HCEC 1CT (cell line): ENCODE results near the gene SERPINA12.

Experiments used
- DNase-seq: peaks from one replicate; pipeline ENCODE4 v3.0.0-alpha.2; 2017

The SERPINA12 gene

DNA sequence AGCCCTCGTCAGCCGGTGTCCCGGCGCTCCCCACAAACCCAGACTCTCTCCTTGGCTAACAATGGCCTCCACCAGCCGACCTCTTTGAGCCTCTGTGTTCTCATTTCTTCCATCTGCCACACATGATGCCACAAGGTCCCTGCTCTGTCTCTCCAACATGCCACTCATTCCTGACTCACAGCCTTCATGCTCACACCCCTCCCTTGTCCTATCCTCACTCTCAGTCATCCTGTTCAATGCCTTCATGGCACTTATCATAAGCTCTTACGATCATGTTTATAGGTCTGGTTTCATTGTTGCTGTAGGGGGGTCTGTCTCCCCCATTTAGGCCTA is 47.1 kb downstream of the SERPINA12 start:
- no peak for DNase-seq

DNA sequence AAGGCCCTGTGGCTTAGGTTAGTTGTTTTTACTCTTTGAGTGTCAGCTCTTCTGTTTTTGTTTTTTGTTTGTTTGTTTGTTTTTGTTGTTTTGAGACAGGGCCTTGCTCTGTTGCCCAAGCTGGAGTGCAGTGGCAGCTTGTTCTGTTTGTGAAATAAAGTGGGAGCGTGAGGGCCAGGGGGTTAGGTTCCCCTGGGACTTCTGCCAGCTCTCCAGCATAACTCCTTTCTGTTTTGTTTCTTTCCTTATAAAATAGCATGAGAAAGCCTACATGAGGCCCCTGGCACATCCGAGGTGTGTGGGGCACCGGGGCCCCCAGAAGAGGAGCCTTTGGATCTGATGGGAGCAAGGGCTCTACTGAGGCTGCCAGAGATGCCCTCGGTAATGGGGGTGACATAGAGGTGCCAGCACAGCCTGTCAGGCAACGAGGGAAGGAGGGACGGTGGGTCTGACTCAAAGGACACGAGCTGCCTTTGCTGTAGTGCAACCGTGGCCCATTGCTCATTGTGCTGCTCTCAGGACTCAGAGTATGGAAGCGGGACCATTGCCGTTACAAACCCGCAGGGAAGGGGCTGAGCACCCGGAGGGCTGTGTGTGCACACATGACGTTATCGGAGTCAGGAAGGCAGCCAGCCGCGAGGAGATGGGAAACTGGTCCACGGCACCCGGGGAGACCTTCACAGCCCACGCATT is 47.6 kb downstream of the SERPINA12 start:
- no peak for DNase-seq

DNA sequence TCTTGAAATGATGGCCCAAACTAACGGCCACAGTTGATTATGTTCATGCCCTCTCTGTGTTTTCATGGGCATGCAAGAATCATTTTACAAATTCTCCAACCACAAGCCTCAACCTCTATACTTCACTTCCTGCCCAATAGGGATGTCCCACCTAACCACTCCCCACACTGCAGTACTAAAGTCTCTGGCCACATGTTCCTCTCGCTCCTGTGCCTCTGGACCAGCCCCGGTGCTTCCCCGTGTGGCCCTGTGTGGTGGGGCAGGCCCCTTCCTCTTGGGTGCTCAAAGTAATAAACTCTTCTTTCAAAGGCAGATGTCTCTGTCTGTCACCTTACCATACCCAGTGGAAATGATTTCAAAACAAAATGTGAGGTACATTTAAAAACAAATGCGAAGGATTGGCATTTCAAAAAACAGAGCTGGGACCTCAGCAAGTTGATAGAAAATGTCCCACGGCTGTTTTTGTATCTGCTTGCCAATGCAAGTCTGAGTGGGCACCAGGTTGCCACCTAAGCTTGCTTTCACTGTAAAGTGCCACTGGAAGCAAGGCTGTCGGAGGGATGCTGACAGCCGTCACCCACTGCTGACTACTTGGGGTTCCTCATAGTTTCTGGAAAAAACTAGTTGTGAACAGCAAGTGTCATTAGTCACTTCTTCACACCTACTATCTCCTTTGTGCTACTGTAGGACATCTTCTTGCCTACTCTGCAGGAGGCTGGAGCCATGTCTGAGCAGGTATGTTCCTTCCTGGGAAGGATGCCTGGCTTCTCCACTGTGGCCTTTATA is 48.4 kb downstream of the SERPINA12 start:
- no peak for DNase-seq

DNA sequence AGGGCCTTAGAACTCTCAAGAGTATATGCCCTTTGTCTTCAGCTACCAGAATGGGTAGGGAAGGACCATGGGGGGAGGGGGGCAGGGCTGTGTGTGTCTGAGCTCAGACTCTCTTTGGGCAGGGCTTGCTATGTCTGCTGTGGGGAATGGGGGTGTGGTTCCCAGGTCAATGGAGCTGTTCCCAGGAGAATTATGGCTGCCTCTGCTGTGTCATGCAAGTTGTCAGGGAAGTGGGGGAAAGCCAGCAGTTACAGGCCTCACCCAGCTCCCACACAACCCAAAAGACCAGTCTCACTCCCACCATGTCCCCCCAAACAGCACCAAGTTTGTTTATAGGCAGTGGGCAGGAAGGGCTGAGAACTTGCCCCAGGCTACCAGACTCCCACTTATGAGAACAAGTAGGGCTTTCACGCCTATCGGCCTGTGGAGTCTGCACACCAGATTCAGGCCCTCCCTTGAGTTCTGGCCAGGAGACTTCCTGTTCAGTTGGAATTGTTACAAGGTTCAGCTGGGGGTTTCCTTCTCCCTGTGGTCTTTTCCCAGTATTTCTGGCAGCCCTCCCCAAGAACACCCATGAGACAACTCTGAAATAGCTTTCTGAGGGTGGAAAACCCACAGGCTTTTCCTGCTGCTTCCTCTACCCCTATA is 50.6 kb downstream of the SERPINA12 start:
- no peak for DNase-seq

DNA sequence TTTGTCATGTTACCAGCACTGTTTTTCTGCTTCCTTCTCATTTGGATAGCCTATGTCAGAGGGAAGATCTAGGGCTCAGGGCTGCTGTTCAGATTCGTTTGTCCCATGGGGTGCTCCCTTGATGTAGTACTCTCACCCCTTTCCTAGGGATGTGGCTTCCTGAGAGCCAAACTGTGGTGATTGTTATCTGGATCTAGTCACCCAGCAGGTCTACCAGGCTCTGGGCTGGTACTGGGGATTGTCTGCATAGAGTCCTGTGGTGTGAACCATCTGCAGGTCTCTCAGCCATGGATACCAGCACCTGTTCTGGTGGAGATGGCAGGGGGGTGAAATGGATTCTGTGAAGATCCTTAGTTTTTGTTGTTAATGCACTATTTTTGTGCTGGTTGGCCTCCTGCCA is 51.2 kb downstream of the SERPINA12 start:
- no peak for DNase-seq

DNA sequence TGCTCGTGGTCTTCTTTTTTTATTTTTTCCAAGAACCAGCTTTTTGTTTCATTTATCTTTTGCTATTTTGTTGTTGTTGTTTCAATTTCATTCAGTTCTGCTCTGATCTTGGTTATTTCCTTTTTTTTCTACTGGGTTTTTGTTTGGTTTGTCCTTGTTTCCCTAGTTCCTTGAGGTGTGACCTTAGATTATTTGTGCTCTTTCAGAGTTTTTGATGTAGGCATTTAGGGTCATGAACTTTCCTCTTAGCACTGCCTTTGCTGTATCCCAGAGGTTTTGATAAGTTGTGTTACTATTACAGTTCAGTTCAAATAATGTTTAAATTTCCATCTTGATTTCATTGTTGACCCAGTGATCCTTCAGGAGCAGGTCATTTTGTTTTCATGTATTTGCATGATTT is 53.3 kb downstream of the SERPINA12 start:
- no peak for DNase-seq

DNA sequence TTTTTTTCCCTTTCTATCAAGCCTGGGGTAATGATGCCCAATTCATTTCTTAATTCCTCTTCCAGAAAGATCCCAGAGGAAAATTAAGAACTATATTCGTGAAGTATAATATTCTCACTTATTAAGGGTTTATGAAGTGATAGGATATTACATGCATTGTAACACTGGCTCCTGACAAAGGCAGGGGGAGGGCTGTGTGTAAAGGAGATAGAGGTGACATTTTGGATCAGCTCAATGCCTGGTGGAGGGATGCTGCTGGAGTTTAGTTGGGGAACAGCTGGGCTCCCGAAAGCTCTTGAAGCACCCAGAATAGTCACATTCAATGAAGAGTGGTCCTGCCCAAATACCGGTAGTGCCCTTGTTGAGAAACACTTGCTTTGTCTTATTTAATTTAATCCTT is 57.4 kb downstream of the SERPINA12 start:
- DNase-seq, result no peak

DNA sequence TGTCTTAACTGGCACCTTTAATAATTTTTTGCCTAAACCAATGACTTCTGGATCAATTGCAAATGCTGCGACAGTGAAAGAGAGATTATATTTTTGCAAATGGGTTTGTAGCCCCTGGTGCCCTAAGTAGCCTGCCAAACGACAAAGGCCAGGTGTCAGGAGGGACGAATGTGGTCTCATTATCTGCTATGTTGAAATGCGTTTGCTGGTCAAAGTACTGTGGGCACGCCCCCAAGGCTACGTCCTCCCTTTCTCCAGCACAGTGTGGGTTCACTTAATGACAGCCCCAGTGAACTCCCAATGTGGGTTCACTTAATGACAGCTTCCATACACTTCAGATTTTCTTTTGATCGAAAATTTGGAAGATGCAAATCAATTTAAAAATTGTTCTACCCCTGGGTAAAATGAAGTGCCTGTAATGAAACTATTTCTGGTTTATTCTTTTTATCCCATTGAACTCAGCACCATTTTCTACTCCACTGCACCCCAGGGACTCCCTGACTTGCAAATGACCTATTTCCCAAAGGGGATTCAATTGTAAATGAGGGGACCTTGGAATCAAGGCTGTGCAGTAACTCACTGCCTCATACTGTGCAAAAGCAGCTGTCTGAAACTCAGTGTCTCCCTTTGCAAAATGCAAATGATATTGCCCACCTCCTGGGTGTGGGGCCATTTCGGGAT is 58.0 kb downstream of the SERPINA12 start:
- DNase-seq, result no peak

DNA sequence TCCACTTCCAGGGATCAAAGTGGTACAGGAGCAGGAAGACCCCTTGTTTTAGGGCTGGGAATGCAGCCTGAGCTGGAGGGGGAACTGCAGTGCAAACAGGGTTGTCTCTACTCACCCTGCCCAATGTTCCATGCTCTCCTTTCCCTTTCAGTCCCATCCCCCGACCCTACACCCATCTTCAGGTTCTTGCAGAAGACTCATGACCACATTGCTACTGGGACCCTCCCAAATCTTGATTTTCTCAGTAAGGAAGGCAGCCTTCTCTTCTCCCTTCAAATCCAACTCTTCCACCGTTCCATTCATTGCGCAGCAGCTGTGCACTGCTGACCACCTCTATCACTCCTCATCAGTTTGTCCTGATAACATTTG is 58.6 kb downstream of the SERPINA12 start:
- DNase-seq, result no peak

DNA sequence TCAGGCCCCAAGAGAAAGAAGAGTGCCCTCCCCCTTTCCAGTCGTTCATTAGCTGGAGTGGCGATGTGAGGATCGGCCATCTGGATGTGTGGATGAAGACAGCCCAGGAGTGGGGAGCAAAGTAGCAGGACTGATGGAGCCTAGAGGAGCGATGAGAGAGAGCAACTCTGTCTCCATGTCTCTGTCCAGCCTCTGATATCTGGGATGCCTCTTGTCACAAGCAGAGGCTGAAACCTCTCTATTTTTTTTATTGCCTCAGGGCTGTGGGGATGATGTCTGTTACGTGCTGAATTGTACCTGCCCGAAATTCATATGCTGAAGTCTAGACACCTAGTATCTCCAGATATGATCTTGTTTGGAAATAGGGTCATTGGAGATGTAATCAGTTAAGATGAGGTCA is 59.3 kb downstream of the SERPINA12 start:
- DNase-seq, result no peak

DNA sequence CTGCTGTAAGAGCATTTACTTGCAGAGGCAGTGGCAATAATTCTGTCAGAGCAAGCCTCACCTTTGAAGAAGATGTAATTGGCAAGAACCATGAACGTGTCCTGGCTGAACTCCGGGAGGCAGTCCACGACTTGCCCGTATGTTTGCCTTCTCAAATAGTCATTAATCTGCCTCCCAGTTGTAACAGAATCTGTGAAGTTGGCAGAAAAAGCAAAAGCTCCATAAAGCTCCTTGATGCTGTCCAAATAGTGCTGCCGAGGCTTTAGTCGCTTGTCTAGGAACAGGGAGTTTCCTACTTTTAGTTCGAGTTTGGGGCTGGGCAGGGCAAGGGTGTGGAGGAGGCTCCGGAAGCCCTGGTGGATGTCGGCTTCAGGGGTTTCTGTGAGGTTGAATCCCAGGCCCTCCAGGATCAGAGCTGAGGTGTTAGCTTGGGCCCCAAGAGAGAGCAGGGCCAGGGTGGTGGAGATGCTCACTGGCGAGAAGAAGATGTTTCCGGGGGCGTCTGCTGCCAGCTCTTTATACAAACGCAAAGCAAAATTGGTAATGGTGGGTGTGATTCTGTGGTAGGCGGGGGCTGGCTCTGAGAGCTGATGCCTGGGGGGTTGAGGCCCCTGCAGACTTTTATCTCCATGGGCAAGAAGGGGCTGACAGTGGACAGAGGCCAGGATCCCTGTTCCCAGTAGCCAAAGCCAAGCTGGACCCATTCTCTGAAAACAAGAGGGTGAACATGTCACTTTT is 61.0 kb downstream of the SERPINA12 start:
- DNase-seq, result no peak

DNA sequence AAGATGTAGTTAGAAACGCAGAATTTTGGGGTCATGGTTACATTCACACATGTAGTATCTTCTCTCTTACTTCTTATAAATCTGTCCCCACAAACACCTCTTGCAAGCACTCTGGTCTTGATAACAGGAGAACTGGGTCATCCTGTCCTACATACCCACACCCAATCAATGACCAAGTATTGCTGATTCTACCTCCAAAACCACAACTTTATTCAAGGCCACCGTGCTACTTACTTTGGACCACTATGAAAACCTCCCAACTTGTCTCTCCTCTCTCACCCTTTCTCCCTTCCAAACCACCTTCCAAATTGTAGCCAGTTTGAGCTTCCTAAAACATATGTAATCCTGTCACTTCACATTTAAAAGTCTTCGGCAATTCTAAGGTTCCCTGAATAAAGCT is 62.1 kb downstream of the SERPINA12 start:
- DNase-seq, result no peak

DNA sequence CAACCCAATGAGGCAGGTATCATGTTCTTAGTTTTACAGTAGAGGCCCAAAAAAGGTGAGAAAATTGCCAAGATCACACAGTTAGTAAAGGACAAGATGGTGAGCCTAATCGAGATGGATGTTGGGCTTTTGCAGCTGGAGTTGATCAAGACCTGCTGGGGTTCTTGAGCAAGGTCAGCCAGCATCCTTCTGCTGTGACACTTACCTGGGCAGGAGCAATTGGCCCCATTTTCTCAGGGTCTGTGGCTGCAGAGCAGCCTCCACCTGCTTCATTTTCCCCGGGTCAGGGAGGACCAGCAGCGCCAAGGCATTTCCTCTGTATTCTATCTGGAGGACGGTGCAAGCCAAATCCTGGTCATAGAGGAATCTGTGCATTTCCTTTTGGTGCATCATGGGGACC is 63.1 kb downstream of the SERPINA12 start:
- no peak for DNase-seq

DNA sequence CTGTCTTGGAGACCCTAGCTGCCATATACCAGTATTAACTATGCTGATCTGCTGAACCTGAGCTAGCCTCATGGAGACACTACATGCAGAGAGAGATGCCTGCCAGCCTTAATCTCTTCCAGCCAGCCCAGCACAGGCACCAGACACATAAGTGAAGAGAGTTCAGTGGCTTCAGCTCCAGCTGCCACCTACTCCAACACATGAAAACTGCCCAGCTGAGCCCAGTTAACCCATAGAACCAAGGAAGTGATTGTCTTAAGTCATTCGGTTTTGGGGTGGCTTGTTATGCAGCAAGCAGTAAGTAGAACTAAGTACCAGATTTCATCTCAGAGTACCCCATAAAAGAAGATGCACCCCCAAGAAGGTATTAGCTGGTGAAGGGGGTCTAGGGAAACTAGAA is 64.3 kb downstream of the SERPINA12 start:
- DNase-seq, result no peak

DNA sequence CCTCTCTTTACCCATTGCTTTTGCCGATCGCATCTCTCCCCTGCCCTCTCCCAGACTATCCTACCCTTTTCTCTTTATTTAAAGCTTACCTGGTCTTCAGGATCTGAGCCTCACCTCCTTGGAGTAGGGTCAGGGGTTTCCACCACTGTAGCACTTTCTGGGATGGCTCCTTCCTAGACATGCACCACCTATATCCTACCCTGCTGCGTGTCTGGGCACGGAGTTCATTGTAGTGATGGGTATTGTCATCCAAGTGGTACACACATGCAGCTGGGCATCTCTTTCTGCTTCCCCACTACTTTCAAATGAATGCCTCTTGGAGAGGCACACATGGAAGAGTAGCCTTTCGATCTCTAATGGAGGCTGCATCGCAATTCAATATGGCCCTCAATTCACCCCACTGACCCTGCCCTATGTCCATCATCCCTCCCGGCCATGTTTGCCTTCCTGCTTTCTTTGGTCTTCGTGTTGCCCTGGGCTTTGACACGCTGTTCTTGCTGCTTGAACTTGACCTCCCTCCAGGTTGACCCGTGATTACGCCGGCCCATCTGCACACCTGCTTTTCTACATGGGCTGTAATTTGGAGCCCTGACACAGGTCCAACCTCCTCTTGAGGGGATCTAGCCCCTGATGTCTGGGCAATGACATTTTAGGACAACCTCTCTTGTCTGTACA is 67.6 kb downstream of the SERPINA12 start:
- no peak for DNase-seq

DNA sequence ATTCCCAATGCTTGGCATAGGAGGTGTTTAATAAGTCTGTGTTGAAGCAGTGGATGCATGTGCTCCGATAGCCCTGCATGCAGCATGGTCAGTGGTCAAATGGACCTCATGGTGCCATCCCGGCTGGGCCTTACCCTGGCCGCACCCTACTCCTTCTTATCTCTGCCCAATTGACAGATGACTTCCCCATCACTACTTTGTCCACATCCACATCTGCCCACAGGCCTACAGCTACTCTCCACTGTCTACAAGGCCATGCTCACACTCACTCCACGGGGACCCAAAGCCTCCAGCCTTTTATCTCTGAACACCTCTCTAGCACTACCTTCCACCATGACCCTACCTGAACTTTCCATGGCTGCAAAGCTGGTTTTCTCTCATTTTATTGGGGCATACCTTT is 68.1 kb downstream of the SERPINA12 start:
- no peak for DNase-seq

DNA sequence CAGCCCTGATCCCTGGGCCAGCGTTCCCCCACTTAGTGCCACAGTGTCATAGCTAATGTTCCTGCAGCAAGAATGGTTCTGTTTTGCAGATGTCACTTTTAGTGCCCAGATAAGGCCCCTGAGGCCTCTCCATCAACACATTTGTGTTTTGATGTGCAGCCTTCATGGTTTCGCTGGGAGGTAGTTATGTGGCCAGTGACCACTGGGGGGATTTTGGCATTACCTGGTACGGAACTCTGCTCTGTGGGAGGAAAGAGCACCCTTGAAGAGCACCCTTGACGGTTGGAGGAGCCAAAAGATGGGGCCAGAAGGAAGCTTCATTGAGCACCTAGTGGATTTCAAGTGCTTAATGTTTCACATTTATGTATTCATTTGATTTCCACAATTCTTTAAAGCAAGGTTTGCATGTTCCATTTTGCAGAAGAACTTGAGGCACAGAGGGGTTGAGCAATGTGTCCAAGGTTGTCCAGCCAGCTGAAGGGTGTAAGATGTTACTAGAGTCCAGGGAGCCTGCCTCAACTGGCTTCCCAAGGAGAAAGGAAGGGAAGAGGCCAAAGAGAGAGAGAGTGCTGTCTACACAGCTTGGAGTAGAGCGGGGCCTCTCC is 69.7 kb downstream of the SERPINA12 start:
- DNase-seq, result no peak
